Liver (tissue), 9 donors: ENCODE data around the gene FNBP1. TPM values are rescaled to one million over a fixed set of nuclear protein-coding genes. Genes with fewer than 3 reads are reported as not detected.

Experiments
- DNase-seq: peaks from one replicate; pipeline ENCODE4 v3.0.0-alpha.2; 2017; ENCODE audit warnings: low spot score
- H3K27ac ChIP-seq, 2 donors: one replicate each; pipeline ENCODE4 v1.7.0; 2013; ENCODE audit warnings: inconsistent platforms in 2 of 2, low read length in 2 of 2, control low read depth in 1 of 2, low read depth in 1 of 2, mild to moderate bottlenecking in 1 of 2
- H3K27me3 ChIP-seq, 4 donors: one replicate each; pipeline versions ENCODE4 v1.6.1 to v1.7.0; 2013; ENCODE audit warnings: low read length in 3 of 4, inconsistent platforms in 1 of 4, mild to moderate bottlenecking in 1 of 4, moderate library complexity in 1 of 4; ENCODE audit not compliant: control insufficient read depth in 4 of 4, insufficient read depth in 4 of 4
- H3K36me3 ChIP-seq, 4 donors: one replicate each; pipeline versions ENCODE4 v1.6.1 to v1.7.0; 2013; ENCODE audit warnings: low read length in 3 of 4, mild to moderate bottlenecking in 3 of 4, low read depth in 1 of 4, moderate library complexity in 1 of 4; ENCODE audit not compliant: control insufficient read depth in 4 of 4, insufficient read depth in 3 of 4
- H3K4me1 ChIP-seq, 4 donors: one replicate each; pipeline versions ENCODE4 v1.6.1 to v1.7.0; 2013; ENCODE audit warnings: low read length in 3 of 4, mild to moderate bottlenecking in 3 of 4, moderate library complexity in 1 of 4; ENCODE audit not compliant: control insufficient read depth in 4 of 4, insufficient read depth in 4 of 4
- H3K4me3 ChIP-seq, 3 donors: one replicate each; pipeline versions ENCODE4 v1.6.1 to v1.7.0; 2013; ENCODE audit warnings: low read length in 3 of 3, control low read depth in 1 of 3, low read depth in 1 of 3, mild to moderate bottlenecking in 1 of 3
- H3K9ac ChIP-seq, 2 donors: one replicate each; pipeline ENCODE4 v1.7.0; 2013; ENCODE audit warnings: low read length in 2 of 2, mild to moderate bottlenecking in 2 of 2, moderate library complexity in 2 of 2, control low read depth in 1 of 2, low read depth in 1 of 2
- H3K9me3 ChIP-seq, 4 donors: one replicate each; pipeline versions ENCODE4 v1.6.1 to v1.7.0; 2013; ENCODE audit warnings: low read length in 3 of 4; ENCODE audit not compliant: control insufficient read depth in 4 of 4
- EGR1 ChIP-seq, 2 donors: IDR thresholded peaks; 2 replicates each; pipeline ENCODE4 v1.6.1; 2016 to 2018; ENCODE audit warnings: antibody characterized with exemption in 2 of 2, low read depth in 2 of 2
- FOXA1 ChIP-seq: IDR thresholded peaks from 2 replicates; pipeline ENCODE4 v1.6.1; 2016; ENCODE audit warnings: antibody characterized with exemption
- FOXA2 ChIP-seq: IDR thresholded peaks from 2 replicates; pipeline ENCODE4 v1.6.1; 2016; ENCODE audit warnings: antibody characterized with exemption
- GABPA ChIP-seq, 2 donors: IDR thresholded peaks in 1 of 2; conservative IDR thresholded peaks in 1 of 2; 2 replicates each; pipeline ENCODE4 v1.6.1; 2016; ENCODE audit warnings: antibody characterized with exemption in 2 of 2, mild to moderate bottlenecking in 1 of 2, moderate library complexity in 1 of 2
- HNF4G ChIP-seq: IDR thresholded peaks from 2 replicates; pipeline ENCODE4 v1.6.1; 2016; ENCODE audit warnings: antibody characterized with exemption
- NR2F2 ChIP-seq: IDR thresholded peaks from 2 replicates; pipeline ENCODE4 v1.6.1; 2016; ENCODE audit warnings: antibody characterized with exemption
- RAD21 ChIP-seq, 2 donors: IDR thresholded peaks; 2 replicates each; pipeline ENCODE4 v1.6.1; 2016; ENCODE audit warnings: antibody characterized with exemption in 2 of 2, mild to moderate bottlenecking in 2 of 2
- SP1 ChIP-seq: IDR thresholded peaks from 2 replicates; pipeline ENCODE4 v1.6.1; 2018; ENCODE audit warnings: antibody characterized with exemption, mild to moderate bottlenecking
- WGBS: extraction: QIAGEN DNeasy Blood & Tissue Kit; methylation state at CpG from one replicate; pipeline ENCODE4 v1.1.7; 2013; 5-methylcytosine and 5-hydroxymethylcytosine counted together
- polyA plus RNA-seq, 2 donors: library from polyadenylated mRNA; stranded (reverse) in 1 of 2; unstranded in 1 of 2; fragments of 200-250 nt in 1 of 2; fragments of >200 nt in 1 of 2; fragmentation: Nextera tagmentation in 1 of 2; extraction: Ambion mirVana in 1 of 2; gene quantifications; one replicate each; pipeline versions ENCODE4 v1.2.1 to v1.2.3, GENCODE V29; 2013 to 2015
- total RNA-seq, 2 donors: library from RNA; depleted of rRNA; stranded (reverse); fragments of >200 nt; gene quantifications; one replicate each; pipeline ENCODE4 v1.2.3, GENCODE V29; 2014
- TF ChIP-seq, protein P1 (sequence below): IDR thresholded peaks from 2 replicates; pipeline ENCODE4 v1.6.1; 2016; ENCODE audit warnings: antibody characterized with exemption
- TF ChIP-seq, protein P2 (sequence below): fragments of 150-350 bp; IDR thresholded peaks from 2 replicates; pipeline ENCODE4 v1.5.1; 2017; ENCODE audit warnings: improper control_type of control experiment, low read depth, low read length; ENCODE audit not compliant: missing input control
- TF ChIP-seq, protein P3 (sequence below): IDR thresholded peaks from 2 replicates; pipeline ENCODE4 v1.6.1; 2016; ENCODE audit warnings: antibody characterized with exemption
- TF ChIP-seq, protein P4 (sequence below): IDR thresholded peaks from 2 replicates; pipeline ENCODE4 v1.6.1; 2016; ENCODE audit warnings: antibody characterized with exemption, mild to moderate bottlenecking
- TF ChIP-seq, protein P5 (sequence below): IDR thresholded peaks from 2 replicates; pipeline ENCODE4 v1.6.1; 2016; ENCODE audit warnings: antibody characterized with exemption
- donor health status: healthy.
- donor health status: healthy.
- donor health status: healthy.
- donor health status: healthy.
- donor health status: healthy.

The FNBP1 gene
- total and polyA plus RNA-seq, 4 donors = 6.6 to 15.6 (median 12.3) TPM

DNA sequence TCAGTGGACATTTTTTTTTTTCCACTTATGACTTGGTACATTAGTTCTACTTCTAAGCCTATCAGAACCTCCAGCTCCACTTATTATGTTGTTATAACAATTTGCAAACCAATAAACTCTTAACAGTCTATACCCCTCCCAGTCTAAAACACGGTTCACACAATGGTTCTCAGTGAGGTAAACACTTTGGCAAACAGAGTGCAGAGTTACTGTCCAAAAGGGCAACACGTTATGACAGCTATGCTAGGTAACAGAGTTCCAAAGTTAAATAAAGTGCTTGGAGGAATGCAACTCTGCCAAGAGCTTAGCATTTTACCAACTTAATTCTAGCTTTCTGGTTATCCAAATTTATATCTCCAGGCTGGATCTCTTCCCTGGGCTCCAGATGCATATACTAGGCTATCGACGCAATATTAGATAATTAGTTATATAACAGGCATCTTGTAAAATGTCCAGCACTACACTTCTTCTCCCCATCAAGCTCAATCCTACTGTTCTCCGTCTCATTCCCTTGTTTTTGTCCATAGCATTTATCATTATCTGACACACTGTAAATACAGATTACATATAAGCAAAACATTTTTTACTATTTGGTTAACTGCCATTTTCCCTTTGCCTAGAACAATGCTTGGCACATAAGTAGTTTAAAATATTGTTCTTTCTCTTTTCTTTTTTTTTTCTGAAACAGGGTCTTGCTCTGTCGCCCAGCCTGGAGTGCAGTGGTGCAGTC lies 14.3 kb downstream of the FNBP1 start (continued):
- TF ChIP-seq, protein P1, sequence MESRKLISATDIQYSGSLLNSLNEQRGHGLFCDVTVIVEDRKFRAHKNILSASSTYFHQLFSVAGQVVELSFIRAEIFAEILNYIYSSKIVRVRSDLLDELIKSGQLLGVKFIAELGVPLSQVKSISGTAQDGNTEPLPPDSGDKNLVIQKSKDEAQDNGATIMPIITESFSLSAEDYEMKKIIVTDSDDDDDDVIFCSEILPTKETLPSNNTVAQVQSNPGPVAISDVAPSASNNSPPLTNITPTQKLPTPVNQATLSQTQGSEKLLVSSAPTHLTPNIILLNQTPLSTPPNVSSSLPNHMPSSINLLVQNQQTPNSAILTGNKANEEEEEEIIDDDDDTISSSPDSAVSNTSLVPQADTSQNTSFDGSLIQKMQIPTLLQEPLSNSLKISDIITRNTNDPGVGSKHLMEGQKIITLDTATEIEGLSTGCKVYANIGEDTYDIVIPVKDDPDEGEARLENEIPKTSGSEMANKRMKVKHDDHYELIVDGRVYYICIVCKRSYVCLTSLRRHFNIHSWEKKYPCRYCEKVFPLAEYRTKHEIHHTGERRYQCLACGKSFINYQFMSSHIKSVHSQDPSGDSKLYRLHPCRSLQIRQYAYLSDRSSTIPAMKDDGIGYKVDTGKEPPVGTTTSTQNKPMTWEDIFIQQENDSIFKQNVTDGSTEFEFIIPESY = peak; percentile 50
- peak; percentile 17 to 46 for TF ChIP-seq RAD21 (IDR thresholded peaks at IDR 0.05)
- TF ChIP-seq SP1 = peak; percentile 93
- TF ChIP-seq FOXA2 = peak; percentile 51
- TF ChIP-seq HNF4G = peak; percentile 81
- TF ChIP-seq, protein P2, sequence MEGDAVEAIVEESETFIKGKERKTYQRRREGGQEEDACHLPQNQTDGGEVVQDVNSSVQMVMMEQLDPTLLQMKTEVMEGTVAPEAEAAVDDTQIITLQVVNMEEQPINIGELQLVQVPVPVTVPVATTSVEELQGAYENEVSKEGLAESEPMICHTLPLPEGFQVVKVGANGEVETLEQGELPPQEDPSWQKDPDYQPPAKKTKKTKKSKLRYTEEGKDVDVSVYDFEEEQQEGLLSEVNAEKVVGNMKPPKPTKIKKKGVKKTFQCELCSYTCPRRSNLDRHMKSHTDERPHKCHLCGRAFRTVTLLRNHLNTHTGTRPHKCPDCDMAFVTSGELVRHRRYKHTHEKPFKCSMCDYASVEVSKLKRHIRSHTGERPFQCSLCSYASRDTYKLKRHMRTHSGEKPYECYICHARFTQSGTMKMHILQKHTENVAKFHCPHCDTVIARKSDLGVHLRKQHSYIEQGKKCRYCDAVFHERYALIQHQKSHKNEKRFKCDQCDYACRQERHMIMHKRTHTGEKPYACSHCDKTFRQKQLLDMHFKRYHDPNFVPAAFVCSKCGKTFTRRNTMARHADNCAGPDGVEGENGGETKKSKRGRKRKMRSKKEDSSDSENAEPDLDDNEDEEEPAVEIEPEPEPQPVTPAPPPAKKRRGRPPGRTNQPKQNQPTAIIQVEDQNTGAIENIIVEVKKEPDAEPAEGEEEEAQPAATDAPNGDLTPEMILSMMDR = no peak
- peak; percentile 16 for TF ChIP-seq FOXA1
- no peak for TF ChIP-seq GABPA (IDR thresholded peaks at IDR 0.05 in 1 of 2, conservative IDR thresholded peaks at IDR 0.05 in 1 of 2)

DNA sequence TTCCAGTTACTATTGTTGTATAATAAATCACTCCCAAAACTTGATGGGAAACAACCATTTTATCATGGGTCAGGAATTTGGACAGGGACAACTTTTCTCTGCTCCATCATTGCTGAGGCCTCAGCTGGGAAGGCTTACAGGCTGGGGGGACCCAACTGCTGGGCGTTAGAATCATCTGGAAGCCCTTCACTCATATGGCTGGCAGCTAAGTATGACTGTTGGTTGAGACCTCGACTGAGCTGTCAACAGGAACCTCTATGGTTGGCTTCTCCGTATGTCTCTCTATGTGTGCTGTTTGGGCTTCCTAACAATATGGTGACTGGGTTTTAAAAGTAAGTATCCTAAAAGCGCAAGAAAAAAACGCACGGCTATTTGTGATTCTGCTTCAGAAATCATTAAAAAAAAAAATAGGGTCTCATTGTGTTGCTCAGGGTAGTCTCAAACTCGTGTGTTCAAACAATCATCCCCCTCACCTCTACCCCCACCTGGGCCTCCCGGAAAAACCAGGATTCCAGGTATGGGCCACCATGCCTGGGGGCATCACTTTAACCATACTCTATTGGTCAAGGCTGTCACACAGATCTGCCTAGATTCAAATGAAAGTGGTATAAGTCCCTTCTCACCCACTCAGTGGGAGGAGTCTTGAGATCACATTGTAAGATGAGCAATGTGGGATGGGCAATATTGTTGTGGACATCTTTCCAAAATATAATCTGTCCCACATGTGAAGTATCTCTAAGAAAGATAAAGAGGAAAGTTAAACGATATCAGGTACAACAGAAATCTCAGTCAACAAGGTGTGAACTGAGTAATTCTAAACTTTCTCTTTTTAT lies 15.2 kb downstream of the FNBP1 start:
- DNase-seq = no peak
- no peaks in the 10 kb centered on the region for H3K9me3 ChIP-seq
- no peaks in the 10 kb centered on the region for H3K27me3 ChIP-seq
- TF ChIP-seq, protein P3, sequence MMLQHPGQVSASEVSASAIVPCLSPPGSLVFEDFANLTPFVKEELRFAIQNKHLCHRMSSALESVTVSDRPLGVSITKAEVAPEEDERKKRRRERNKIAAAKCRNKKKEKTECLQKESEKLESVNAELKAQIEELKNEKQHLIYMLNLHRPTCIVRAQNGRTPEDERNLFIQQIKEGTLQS = no peak
- TF ChIP-seq GABPA (IDR thresholded peaks at IDR 0.05 in 1 of 2, conservative IDR thresholded peaks at IDR 0.05 in 1 of 2) = no peak
- TF ChIP-seq, protein P4, sequence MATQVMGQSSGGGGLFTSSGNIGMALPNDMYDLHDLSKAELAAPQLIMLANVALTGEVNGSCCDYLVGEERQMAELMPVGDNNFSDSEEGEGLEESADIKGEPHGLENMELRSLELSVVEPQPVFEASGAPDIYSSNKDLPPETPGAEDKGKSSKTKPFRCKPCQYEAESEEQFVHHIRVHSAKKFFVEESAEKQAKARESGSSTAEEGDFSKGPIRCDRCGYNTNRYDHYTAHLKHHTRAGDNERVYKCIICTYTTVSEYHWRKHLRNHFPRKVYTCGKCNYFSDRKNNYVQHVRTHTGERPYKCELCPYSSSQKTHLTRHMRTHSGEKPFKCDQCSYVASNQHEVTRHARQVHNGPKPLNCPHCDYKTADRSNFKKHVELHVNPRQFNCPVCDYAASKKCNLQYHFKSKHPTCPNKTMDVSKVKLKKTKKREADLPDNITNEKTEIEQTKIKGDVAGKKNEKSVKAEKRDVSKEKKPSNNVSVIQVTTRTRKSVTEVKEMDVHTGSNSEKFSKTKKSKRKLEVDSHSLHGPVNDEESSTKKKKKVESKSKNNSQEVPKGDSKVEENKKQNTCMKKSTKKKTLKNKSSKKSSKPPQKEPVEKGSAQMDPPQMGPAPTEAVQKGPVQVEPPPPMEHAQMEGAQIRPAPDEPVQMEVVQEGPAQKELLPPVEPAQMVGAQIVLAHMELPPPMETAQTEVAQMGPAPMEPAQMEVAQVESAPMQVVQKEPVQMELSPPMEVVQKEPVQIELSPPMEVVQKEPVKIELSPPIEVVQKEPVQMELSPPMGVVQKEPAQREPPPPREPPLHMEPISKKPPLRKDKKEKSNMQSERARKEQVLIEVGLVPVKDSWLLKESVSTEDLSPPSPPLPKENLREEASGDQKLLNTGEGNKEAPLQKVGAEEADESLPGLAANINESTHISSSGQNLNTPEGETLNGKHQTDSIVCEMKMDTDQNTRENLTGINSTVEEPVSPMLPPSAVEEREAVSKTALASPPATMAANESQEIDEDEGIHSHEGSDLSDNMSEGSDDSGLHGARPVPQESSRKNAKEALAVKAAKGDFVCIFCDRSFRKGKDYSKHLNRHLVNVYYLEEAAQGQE = no peak
- TF ChIP-seq RAD21 (IDR thresholded peaks at IDR 0.05) = no peak
- TF ChIP-seq EGR1 (IDR thresholded peaks at IDR 0.05; ENCODE audit: low read depth in 2 of 2) = no peak
- TF ChIP-seq, protein P5, sequence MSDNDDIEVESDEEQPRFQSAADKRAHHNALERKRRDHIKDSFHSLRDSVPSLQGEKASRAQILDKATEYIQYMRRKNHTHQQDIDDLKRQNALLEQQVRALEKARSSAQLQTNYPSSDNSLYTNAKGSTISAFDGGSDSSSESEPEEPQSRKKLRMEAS = no peak
- TF ChIP-seq SP1 = no peak
- TF ChIP-seq NR2F2 = no peak
- TF ChIP-seq FOXA1 = no peak
- H3K9ac ChIP-seq = no peak overlapping the region
- H3K4me1 ChIP-seq = peaks cover 13 to 54% (median 39%) of the 10 kb centered on the region in 4 donors
- no peaks in the 10 kb centered on the region for H3K36me3 ChIP-seq
- 86% methylated on average over 9 of the region's 9 CpGs for WGBS
- no peak overlapping the region for H3K4me3 ChIP-seq
- peak overlapping the region; percentile 72 to 78 for H3K27ac ChIP-seq
